Smooth muscle cell (in vitro differentiated cells): ENCODE results near the gene GKN2. TPM values are rescaled to one million over a fixed set of nuclear protein-coding genes. Genes with fewer than 3 reads are reported as not detected.

Source experiments
- DNase-seq: peaks from one replicate; lab custom pipeline; 2025; ENCODE audit not compliant: unreplicated experiment; lab: John Stamatoyannopoulos, UW
- H2AFZ ChIP-seq: fragments of 200-600 bp; sonication (generic); 2 replicates; pipeline ENCODE4 v1.6.0; 2016; ENCODE audit warnings: antibody characterized with exemption, low read depth, mild to moderate bottlenecking
- H3F3A ChIP-seq: fragments of 200-600 bp; sonication (generic); 2 replicates; pipeline ENCODE4 v1.6.0; 2017; ENCODE audit warnings: antibody characterized with exemption, low read depth
- H3K27ac ChIP-seq: fragments of 200-600 bp; sonication (generic); 2 replicates; pipeline ENCODE4 v1.5.1; 2016; ENCODE audit warnings: low read depth, mild to moderate bottlenecking
- H3K27me3 ChIP-seq: fragments of 200-600 bp; sonication (generic); 2 replicates; pipeline ENCODE4 v1.6.1; 2016; ENCODE audit warnings: low read depth, mild to moderate bottlenecking
- H3K36me3 ChIP-seq: fragments of 200-600 bp; sonication (generic); 2 replicates; pipeline ENCODE4 v1.5.1; 2016; ENCODE audit warnings: low read depth
- H3K4me1 ChIP-seq: fragments of 200-600 bp; sonication (generic); 2 replicates; pipeline ENCODE4 v1.5.1; 2016; ENCODE audit warnings: low read depth
- H3K4me2 ChIP-seq: fragments of 200-600 bp; sonication (generic); 2 replicates; pipeline ENCODE4 v1.6.0; 2016; ENCODE audit warnings: mild to moderate bottlenecking
- H3K4me3 ChIP-seq: fragments of 200-600 bp; sonication (generic); 2 replicates; pipeline ENCODE4 v1.5.1; 2016; ENCODE audit warnings: mild to moderate bottlenecking
- H3K79me2 ChIP-seq: fragments of 200-600 bp; sonication (generic); 2 replicates; pipeline ENCODE4 v1.6.0; 2016; ENCODE audit warnings: low read depth, mild to moderate bottlenecking
- H3K9ac ChIP-seq: fragments of 200-600 bp; sonication (generic); 2 replicates; pipeline ENCODE4 v1.6.0; 2016; ENCODE audit warnings: low read depth
- H3K9me3 ChIP-seq: fragments of 200-600 bp; sonication (generic); replicated peaks from 2 replicates; pipeline ENCODE4 v1.5.1; 2016; ENCODE audit warnings: low read depth
- H4K20me1 ChIP-seq: fragments of 200-600 bp; sonication (generic); 2 replicates; pipeline ENCODE4 v1.6.0; 2016; ENCODE audit warnings: low read depth
- CTCF ChIP-seq: fragments of 200-600 bp; sonication (generic); IDR thresholded peaks from 2 replicates; pipeline ENCODE4 v1.5.1; 2017; ENCODE audit warnings: borderline replicate concordance, mild to moderate bottlenecking, antibody characterized with exemption; ENCODE audit not compliant: insufficient read depth, poor library complexity, severe bottlenecking
- WGBS: methylation state at CpG from one replicate; pipeline ENCODE4 v1.1.7; 2016; ENCODE audit warnings: low lambda C conversion rate; 5-methylcytosine and 5-hydroxymethylcytosine counted together
- polyA plus RNA-seq: library from polyadenylated mRNA; unstranded; fragments of >200 nt; fragmentation: Nextera tagmentation; extraction: Ambion mirVana; gene quantifications from 2 replicates; pipeline ENCODE4 v1.2.1, GENCODE V29; 2016
- total RNA-seq: library from RNA; depleted of rRNA; stranded (reverse); fragments of >200 nt; gene quantifications from 2 replicates; pipeline ENCODE4 v1.2.3, GENCODE V29; 2014

Gene GKN2
- total and polyA plus RNA-seq, 2 experiments from 2014 or later: not detected

GRCh38 chr2:68931149-68931711 lies 21.5 kb downstream of the GKN2 start:
- H3K79me2 ChIP-seq: no peaks in the 10 kb centered on the region
- no peaks in the 10 kb centered on the region for H3F3A ChIP-seq
- H4K20me1 ChIP-seq: no peaks in the 10 kb centered on the region
- no peaks in the 10 kb centered on the region for H3K9me3 ChIP-seq
- no peak overlapping the region for H3K9ac ChIP-seq
- H2AFZ ChIP-seq: no peak overlapping the region
- H3K27me3 ChIP-seq: no peaks in the 10 kb centered on the region
- 94% methylated on average over 3 of the region's 3 CpGs for WGBS
- no peak for TF ChIP-seq CTCF
- H3K4me2 ChIP-seq: no peak overlapping the region
- H3K4me3 ChIP-seq: no peak overlapping the region
- H3K36me3 ChIP-seq: no peaks in the 10 kb centered on the region
- no peak for DNase-seq
- peaks cover 4% of the 10 kb centered on the region for H3K4me1 ChIP-seq
- peak overlapping the region; percentile 28 for H3K27ac ChIP-seq

- Histone ChIP-seq H3K79me2 (no peaks in the 10 kb centered on the region), H2AFZ (no peak overlapping the region), H4K20me1 (no peaks in the 10 kb centered on the region), H3K9me3 (no peaks in the 10 kb centered on the region), H3K36me3 (no peaks in the 10 kb centered on the region), H3K4me1 (peaks cover 4% of the 10 kb centered on the region), H3F3A (no peaks in the 10 kb centered on the region), H3K27me3 (no peaks in the 10 kb centered on the region), H3K9ac (no peak overlapping the region), H3K4me2 (no peak overlapping the region), H3K27ac (no peak overlapping the region), H3K4me3 (no peak overlapping the region)
- no peak for TF ChIP-seq CTCF
- DNase-seq: no peak
- 67% methylated on average over 4 of the region's 4 CpGs for WGBS
These were observed 25.9 kb downstream of the GKN2 start for GRCh38 chr2:68926796-68927195.

- H3K4me3 ChIP-seq: no peak overlapping the region
- H3K36me3 ChIP-seq: no peaks in the 10 kb centered on the region
- peak; percentile 84 for TF ChIP-seq CTCF
- no peak overlapping the region for H3K27ac ChIP-seq
- no peaks in the 10 kb centered on the region for H3K27me3 ChIP-seq
- H3K79me2 ChIP-seq: no peaks in the 10 kb centered on the region
- H3K9me3 ChIP-seq: no peaks in the 10 kb centered on the region
- H4K20me1 ChIP-seq: no peaks in the 10 kb centered on the region
- no peak overlapping the region for H3K4me2 ChIP-seq
- H3K4me1 ChIP-seq: peaks cover 3% of the 10 kb centered on the region
- no peak for DNase-seq
- no peaks in the 10 kb centered on the region for H3F3A ChIP-seq
- H3K9ac ChIP-seq: no peak overlapping the region
- WGBS: 49% methylated on average over 9 of the region's 9 CpGs
- H2AFZ ChIP-seq: no peak overlapping the region
These were observed 27.3 kb downstream of the GKN2 start for GRCh38 chr2:68925295-68925896.

- DNase-seq: no peak
- H3K4me1 ChIP-seq: peaks cover 3% of the 10 kb centered on the region
- no peak overlapping the region for H3K27ac ChIP-seq
- H3K9ac ChIP-seq: no peak overlapping the region
- no peak overlapping the region for H3K4me2 ChIP-seq
- H3K27me3 ChIP-seq: no peaks in the 10 kb centered on the region
- H4K20me1 ChIP-seq: no peaks in the 10 kb centered on the region
- no peak overlapping the region for H2AFZ ChIP-seq
- 77% methylated on average over 4 of the region's 4 CpGs for WGBS
- H3K9me3 ChIP-seq: no peaks in the 10 kb centered on the region
- no peaks in the 10 kb centered on the region for H3K36me3 ChIP-seq
- no peak overlapping the region for H3K4me3 ChIP-seq
- H3F3A ChIP-seq: no peaks in the 10 kb centered on the region
- TF ChIP-seq CTCF: no peak
- no peaks in the 10 kb centered on the region for H3K79me2 ChIP-seq
These were observed 31.0 kb downstream of the GKN2 start for GRCh38 chr2:68921646-68922045.
